ENCODE data around the gene PSMD13.

PSMD13 gene

GRCh38 chr11:221998-222789 is 14.6 kb upstream of the PSMD13 start:
- no peak for DNase-seq (ENCODE audit: low read depth)
- no peak overlapping the region for H3K4me3 ChIP-seq (ENCODE audit: low read depth, low read length)
- TF ChIP-seq, protein P1, sequence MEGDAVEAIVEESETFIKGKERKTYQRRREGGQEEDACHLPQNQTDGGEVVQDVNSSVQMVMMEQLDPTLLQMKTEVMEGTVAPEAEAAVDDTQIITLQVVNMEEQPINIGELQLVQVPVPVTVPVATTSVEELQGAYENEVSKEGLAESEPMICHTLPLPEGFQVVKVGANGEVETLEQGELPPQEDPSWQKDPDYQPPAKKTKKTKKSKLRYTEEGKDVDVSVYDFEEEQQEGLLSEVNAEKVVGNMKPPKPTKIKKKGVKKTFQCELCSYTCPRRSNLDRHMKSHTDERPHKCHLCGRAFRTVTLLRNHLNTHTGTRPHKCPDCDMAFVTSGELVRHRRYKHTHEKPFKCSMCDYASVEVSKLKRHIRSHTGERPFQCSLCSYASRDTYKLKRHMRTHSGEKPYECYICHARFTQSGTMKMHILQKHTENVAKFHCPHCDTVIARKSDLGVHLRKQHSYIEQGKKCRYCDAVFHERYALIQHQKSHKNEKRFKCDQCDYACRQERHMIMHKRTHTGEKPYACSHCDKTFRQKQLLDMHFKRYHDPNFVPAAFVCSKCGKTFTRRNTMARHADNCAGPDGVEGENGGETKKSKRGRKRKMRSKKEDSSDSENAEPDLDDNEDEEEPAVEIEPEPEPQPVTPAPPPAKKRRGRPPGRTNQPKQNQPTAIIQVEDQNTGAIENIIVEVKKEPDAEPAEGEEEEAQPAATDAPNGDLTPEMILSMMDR (IDR thresholded peaks at IDR 0.05; ENCODE audit: insufficient read depth, low read depth, low read length, missing control alignments) = no peak

DNA sequence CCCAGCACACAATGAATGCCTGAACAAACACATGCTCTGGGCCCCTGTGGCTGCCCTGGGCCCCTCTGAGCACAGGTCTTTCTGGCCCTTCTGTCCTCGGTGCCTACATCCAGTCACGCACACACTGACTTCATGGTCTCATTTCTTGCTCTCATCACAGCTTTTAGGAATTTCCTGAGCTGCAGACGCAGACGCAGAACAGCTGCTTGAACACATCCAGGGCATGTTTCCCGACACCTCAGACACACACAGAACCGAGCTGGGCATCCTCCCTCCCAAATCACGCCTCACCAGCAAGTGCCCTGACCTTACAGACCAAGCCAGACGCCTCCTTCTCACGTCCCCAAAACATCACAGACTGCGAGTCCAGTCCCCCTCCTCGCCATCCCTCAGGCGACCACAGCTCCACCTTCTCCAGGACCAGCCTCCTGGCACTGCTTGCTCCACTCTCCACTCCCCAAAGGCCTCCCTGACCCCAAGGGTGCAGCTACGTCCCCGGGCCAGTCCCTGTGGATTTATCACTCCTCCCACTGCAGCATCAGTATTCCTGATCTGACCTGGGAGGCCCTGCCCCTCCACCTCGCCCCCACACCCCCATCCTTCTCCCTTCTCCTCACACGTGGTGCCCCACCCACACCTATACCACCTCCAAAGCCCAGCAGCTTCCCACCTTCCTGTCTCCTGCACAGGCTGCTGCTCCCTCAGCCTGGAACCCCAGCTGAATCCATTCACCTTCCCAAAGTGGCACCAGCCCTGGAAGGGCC is 13.6 kb upstream of the PSMD13 start:
- no peak for DNase-seq (ENCODE audit: low read depth)
- no peak overlapping the region for H3K4me3 ChIP-seq (ENCODE audit: low read depth, low read length)
- TF ChIP-seq, protein P1 (IDR thresholded peaks at IDR 0.05; ENCODE audit: insufficient read depth, low read depth, low read length, missing control alignments) = no peak

DNA sequence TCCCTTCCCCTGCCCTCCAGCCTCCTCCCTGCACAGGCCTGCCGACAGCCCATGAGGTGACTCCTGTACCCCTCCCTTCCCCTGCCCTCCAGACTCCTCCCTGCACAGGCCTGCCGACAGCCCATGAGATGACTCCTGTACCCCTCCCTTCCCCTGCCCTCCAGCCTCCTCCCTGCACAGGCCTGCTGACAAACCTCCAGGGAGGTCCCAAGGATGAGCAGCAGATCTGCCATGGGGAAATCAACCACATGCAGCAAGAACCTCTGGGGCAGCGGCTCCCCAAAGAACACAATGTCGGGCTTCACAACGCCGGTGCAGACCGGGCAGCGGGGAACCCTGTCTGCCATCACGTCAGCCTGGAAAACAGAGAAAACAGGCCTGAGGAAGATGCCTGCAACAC is 12.9 kb upstream of the PSMD13 start:
- DNase-seq (ENCODE audit: low read depth) = no peak
- TF ChIP-seq, protein P1 (IDR thresholded peaks at IDR 0.05; ENCODE audit: insufficient read depth, low read depth, low read length, missing control alignments) = no peak

DNA sequence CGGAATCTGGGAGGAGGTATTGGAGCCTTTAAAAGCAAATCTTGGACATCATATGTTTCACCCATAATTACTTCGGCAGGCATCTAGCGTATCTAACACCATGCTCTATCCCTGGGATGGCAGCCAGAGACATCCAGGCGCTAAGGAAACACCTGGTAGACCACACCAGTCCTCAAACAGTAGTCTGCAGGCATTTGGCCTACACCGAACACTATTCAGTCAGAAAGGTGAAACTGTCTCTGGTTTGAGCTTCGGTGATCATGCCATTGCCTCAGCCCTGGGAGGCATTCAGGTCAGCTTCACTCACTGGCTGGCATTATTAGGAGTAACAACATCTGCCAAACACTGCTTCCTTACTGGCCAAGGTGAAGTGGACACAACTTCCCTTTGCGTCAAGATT is 12.4 kb upstream of the PSMD13 start:
- no peak overlapping the region for H3K4me3 ChIP-seq (ENCODE audit: low read depth, low read length)
- no peak for DNase-seq (ENCODE audit: low read depth)

More for the DNA sequence above, 12.9 kb upstream of the PSMD13 start:
- H3K4me3 ChIP-seq (ENCODE audit: low read depth, low read length) = no peak overlapping the region

DNA sequence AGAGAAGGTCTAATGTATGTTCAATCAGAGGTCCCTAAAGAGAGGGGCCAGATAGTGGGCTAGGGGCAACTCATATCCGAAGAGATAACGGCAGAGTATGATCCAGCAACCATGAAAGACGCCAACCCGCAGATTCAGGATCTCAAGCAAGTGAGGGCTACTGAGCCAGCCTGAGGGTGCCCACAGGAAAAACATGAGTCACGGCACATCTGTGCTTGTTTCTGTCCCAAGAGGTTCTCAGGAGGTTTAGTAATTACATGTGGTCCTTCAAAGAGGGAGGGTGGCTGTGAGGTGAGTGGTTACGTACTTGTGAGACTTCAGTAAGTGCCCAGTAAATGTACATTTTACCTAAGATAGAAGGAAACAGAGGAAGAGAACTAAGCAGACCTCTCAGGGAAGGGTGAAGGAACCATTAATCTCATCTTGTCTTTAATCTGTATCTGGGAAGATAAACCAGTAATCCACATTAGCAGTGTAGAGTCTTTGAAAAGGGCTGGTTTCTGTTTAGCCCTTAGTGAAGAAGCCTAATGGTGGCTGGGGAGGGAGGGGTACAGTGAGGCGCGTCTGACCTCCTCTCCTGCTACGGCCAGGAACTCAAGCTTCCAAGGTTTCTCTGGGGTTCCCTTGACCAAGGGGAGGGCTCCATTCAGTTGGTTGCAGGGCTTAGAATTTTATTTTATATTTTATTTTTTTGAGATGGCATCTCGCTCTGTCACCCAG is 10.9 kb upstream of the PSMD13 start:
- TF ChIP-seq, protein P1 (IDR thresholded peaks at IDR 0.05; ENCODE audit: insufficient read depth, low read depth, low read length, missing control alignments) = no peak
- peak; percentile 81 for DNase-seq (ENCODE audit: low read depth)
- peak overlapping the region; percentile 10 for H3K4me3 ChIP-seq (ENCODE audit: low read depth, low read length)

More for the DNA sequence above, 12.4 kb upstream of the PSMD13 start:
- TF ChIP-seq, protein P1 (IDR thresholded peaks at IDR 0.05; ENCODE audit: insufficient read depth, low read depth, low read length, missing control alignments) = no peak

DNA sequence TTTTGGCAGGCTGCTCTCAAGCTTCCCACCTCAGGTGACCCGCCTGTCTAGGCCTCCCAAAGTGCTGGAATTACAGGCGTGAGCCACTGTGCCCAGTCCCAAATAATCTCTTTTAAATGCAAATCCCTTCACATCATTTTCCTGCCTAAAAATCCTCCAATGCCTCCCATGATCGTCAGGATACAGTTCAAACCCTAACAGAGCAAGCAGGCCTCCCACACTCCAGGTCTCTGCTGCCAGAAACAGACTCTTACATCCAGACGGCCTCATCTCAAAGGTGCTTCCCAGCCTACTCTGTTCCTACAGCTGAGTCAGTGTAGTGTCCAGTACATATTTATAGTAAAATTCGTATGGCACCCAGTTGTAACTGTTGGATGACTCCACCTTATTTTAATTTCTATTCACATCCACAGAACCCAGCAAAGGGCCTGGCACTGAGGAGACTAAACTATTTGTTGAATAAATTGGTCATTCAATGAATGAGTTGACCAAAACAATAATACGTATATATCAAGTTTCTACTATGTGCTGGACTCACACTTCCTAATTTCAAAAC is 8.9 kb upstream of the PSMD13 start:
- no peak for DNase-seq (ENCODE audit: low read depth)
- TF ChIP-seq, protein P1 (IDR thresholded peaks at IDR 0.05; ENCODE audit: insufficient read depth, low read depth, low read length, missing control alignments) = no peak
- no peak overlapping the region for H3K4me3 ChIP-seq (ENCODE audit: low read depth, low read length)

Measured in GM12865 (cell line).